K562 (cell line): ENCODE data around the gene ZNF652. TPM values are rescaled to one million over a fixed set of nuclear protein-coding genes. Genes with fewer than 3 reads are reported as not detected.

Source experiments
- BHLHE40 ChIP-seq: IDR thresholded peaks from 2 replicates; pipeline ENCODE4 v1.6.1; 2011; ENCODE audit warnings: low read length, improper control_type of control experiment
- CBFA2T3 ChIP-seq: fragments of 450-650 bp; IDR thresholded peaks from 2 replicates; pipeline ENCODE4 v1.6.1; 2017
- CCNT2 ChIP-seq: IDR thresholded peaks from 2 replicates; pipeline ENCODE4 v1.6.1; 2011; ENCODE audit warnings: borderline replicate concordance, low read depth, mild to moderate bottlenecking, moderate library complexity, mixed read lengths, low read length; ENCODE audit not compliant: insufficient read length; ENCODE audit errors: extremely low read depth
- CREBBP ChIP-seq: IDR thresholded peaks from one replicate; pipeline ENCODE4 v1.6.1; 2012; ENCODE audit warnings: low read depth, mild to moderate bottlenecking, control low read depth, inconsistent platforms, low read length
- DPF2 ChIP-seq: fragments of 450-650 bp; IDR thresholded peaks from 2 replicates; pipeline ENCODE4 v1.6.1; 2016
- ETV5 ChIP-seq: sonication (generic); formaldehyde crosslinking; IDR thresholded peaks from 2 replicates; pipeline ENCODE4 v1.4.0; 2020; ENCODE audit warnings: low read depth, mild to moderate bottlenecking, missing genetic modification reagents
- KDM2B ChIP-seq: fragments of 250-450 bp; sonication (Bioruptor Pico); IDR thresholded peaks from 2 replicates; pipeline ENCODE4 v1.8.0; 2021; ENCODE audit warnings: mild to moderate bottlenecking, moderate library complexity
- RAD51 ChIP-seq: fragments of 450-650 bp; IDR thresholded peaks from 2 replicates; pipeline ENCODE4 v1.7.1; 2016; ENCODE audit warnings: low read depth, mild to moderate bottlenecking, borderline replicate concordance
- RBBP5 ChIP-seq: fragments of 200-600 bp; sonication (generic); IDR thresholded peaks from 2 replicates; pipeline ENCODE4 v1.6.1; 2012; ENCODE audit warnings: borderline replicate concordance, mild to moderate bottlenecking, low read length, control low read depth, inconsistent platforms; ENCODE audit not compliant: insufficient read depth, poor library complexity, severe bottlenecking
- RBM22 ChIP-seq: fragments of 200-400 bp; formaldehyde crosslinking; IDR thresholded peaks from 2 replicates; pipeline ENCODE4 v1.6.1; 2018; ENCODE audit warnings: low read length, low read depth; ENCODE audit not compliant: poor library complexity, severe bottlenecking
- SMAD4 ChIP-seq: fragments of 250-450 bp; sonication (Bioruptor Pico); conservative IDR thresholded peaks from 2 replicates; pipeline ENCODE4 v1.8.0; 2021; ENCODE audit warnings: inconsistent platforms, mild to moderate bottlenecking, moderate library complexity
- UBTF ChIP-seq, 2 experiments: IDR thresholded peaks; 2 replicates each; pipeline ENCODE4 v1.6.1; 2012; ENCODE audit warnings: improper control_type of control experiment in 2 of 2, low read depth in 2 of 2, low read length in 2 of 2, borderline replicate concordance in 1 of 2
- ZEB2 ChIP-seq: fragments of 450-650 bp; IDR thresholded peaks from 2 replicates; pipeline ENCODE4 v1.6.1; 2016
- ZFX ChIP-seq: sonication (generic); formaldehyde crosslinking; IDR thresholded peaks from 2 replicates; pipeline ENCODE4 v1.8.0; 2022; ENCODE audit warnings: mild to moderate bottlenecking, missing genetic modification reagents, moderate library complexity
- ZSCAN29 ChIP-seq: fragments of 450-650 bp; IDR thresholded peaks from 2 replicates; pipeline ENCODE4 v1.6.1; 2017
- polyA plus RNA-seq, 8 experiments: library from polyadenylated mRNA; depleted of rRNA in 4 of 8; stranded (reverse) in 5 of 8; unstranded in 3 of 8; fragments of >200 nt; fragmentation: Nextera tagmentation in 2 of 8; fragmentation: Illumina TruSeq in 1 of 8; extraction: Ambion mirVana in 2 of 8; extraction: Trizol in 1 of 8; gene quantifications; 2 replicates each; pipeline versions ENCODE4 v1.2.1 to v1.2.3, GENCODE V29; 2011 to 2014; ENCODE audit warnings: inconsistent platforms in 1 of 8, missing spikeins in 1 of 8
- total RNA-seq, 7 experiments: library from RNA; depleted of rRNA in 6 of 7; stranded (reverse); fragments of >200 nt in 6 of 7; fragmentation: Illumina TruSeq in 2 of 7; extraction: Trizol in 2 of 7; gene quantifications; 2 replicates each; pipeline versions ENCODE4 v1.2.1 to v1.2.3, GENCODE V29; 2011 to 2021; ENCODE audit warnings: low replicate concordance in 1 of 7
- TF ChIP-seq, protein P1 (sequence below), 2 experiments: fragments of 250-450 bp in 1 of 2; fragments of 450-650 bp in 1 of 2; sonication (Bioruptor Pico) in 1 of 2; IDR thresholded peaks; 2 replicates each; pipeline versions ENCODE4 v1.6.1 to v1.8.0; 2016 to 2021; ENCODE audit warnings: mild to moderate bottlenecking in 2 of 2, moderate library complexity in 2 of 2, missing compliant biosample characterization in 1 of 2, missing genetic modification characterization in 1 of 2
- TF ChIP-seq, protein P2 (sequence below): fragments of 450-650 bp; IDR thresholded peaks from 2 replicates; pipeline ENCODE4 v1.6.1; 2016; ENCODE audit warnings: borderline replicate concordance
- TF ChIP-seq, protein P3 (sequence below), 2 experiments: IDR thresholded peaks; 2 replicates each; pipeline ENCODE4 v1.6.1; 2011; ENCODE audit warnings: borderline replicate concordance in 1 of 2, control low read depth in 1 of 2, low read depth in 1 of 2, low read length in 1 of 2, mild to moderate bottlenecking in 1 of 2, mixed read lengths in 1 of 2, moderate library complexity in 1 of 2; ENCODE audit not compliant: insufficient read depth in 1 of 2, insufficient read length in 1 of 2, poor library complexity in 1 of 2, severe bottlenecking in 1 of 2; ENCODE audit errors: extremely low read depth in 1 of 2

ZNF652 gene
- total and polyA plus RNA-seq, 9 of the 15 experiments (the other 6 are each of a cell fraction or from before 2014, with no cell fraction given) = 5.1 to 15.5 (median 7.8) TPM

GRCh38 chr17:49361129-49361901, 735 bp downstream of the ZNF652 start (continued):
- TF ChIP-seq, protein P1, sequence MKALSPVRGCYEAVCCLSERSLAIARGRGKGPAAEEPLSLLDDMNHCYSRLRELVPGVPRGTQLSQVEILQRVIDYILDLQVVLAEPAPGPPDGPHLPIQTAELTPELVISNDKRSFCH (CRISPR knock-in tag; IDR thresholded peaks at IDR 0.05) = no peak
- TF ChIP-seq, protein P1 (tag; IDR thresholded peaks at IDR 0.05) = 0 out of 2 replicates have a peak, but pooled peaks have one; percentile 23
- TF ChIP-seq RAD51 (no peak), CREBBP (no peak), RBM22 (no peak), ETV5 (CRISPR knock-in tag) (no peak), BHLHE40 (0 out of 2 replicates have a peak, but pooled peaks have one; percentile 16), KDM2B (0 out of 2 replicates have a peak, but pooled peaks have one; percentile 69), ZEB2 (no peak; the same call in 1 of the 2 replicates), DPF2 (peak; percentile 68), SMAD4 (CRISPR knock-in tag) (peak; percentile 85), UBTF (IDR thresholded peaks at IDR 0.05; ENCODE audit: borderline replicate concordance in 1 of 2, low read depth in 2 of 2, low read length in 2 of 2) (peak; percentile 69 to 80), CCNT2 (peak; percentile 45), ZSCAN29 (no peak), CBFA2T3 (peak; percentile 77), RBBP5 (peak; percentile 75), ZFX (CRISPR knock-in tag) (peak; percentile 94)
- TF ChIP-seq, protein P2, sequence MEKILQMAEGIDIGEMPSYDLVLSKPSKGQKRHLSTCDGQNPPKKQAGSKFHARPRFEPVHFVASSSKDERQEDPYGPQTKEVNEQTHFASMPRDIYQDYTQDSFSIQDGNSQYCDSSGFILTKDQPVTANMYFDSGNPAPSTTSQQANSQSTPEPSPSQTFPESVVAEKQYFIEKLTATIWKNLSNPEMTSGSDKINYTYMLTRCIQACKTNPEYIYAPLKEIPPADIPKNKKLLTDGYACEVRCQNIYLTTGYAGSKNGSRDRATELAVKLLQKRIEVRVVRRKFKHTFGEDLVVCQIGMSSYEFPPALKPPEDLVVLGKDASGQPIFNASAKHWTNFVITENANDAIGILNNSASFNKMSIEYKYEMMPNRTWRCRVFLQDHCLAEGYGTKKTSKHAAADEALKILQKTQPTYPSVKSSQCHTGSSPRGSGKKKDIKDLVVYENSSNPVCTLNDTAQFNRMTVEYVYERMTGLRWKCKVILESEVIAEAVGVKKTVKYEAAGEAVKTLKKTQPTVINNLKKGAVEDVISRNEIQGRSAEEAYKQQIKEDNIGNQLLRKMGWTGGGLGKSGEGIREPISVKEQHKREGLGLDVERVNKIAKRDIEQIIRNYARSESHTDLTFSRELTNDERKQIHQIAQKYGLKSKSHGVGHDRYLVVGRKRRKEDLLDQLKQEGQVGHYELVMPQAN = no peak
- TF ChIP-seq, protein P3, sequence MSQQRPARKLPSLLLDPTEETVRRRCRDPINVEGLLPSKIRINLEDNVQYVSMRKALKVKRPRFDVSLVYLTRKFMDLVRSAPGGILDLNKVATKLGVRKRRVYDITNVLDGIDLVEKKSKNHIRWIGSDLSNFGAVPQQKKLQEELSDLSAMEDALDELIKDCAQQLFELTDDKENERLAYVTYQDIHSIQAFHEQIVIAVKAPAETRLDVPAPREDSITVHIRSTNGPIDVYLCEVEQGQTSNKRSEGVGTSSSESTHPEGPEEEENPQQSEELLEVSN (IDR thresholded peaks at IDR 0.05; ENCODE audit: borderline replicate concordance in 1 of 2, extremely low read depth in 1 of 2, insufficient read depth in 1 of 2, insufficient read length in 1 of 2, low read depth in 1 of 2, low read length in 1 of 2, poor library complexity in 1 of 2, severe bottlenecking in 1 of 2) = no peak
